Dermis microvascular lymphatic vessel endothelial cell (primary cell): ENCODE data around the gene HOXB9. TPM values are rescaled to one million over a fixed set of nuclear protein-coding genes. Genes with fewer than 3 reads are reported as not detected.

Experiments used
- DNase-seq, 2 donors: peaks; one replicate each; pipeline versions ENCODE4 v3.0.0 to v3.0.0-alpha.2; 2010; ENCODE audit warnings: low read depth in 2 of 2
- total RNA-seq: library from RNA; depleted of rRNA; stranded (reverse); fragments of >200 nt; gene quantifications from 2 replicates; pipeline ENCODE4 v1.2.1, GENCODE V29; 2014

The HOXB9 gene
- total RNA-seq, 1 donor from 2014 or later: 0.13 TPM

DNA sequence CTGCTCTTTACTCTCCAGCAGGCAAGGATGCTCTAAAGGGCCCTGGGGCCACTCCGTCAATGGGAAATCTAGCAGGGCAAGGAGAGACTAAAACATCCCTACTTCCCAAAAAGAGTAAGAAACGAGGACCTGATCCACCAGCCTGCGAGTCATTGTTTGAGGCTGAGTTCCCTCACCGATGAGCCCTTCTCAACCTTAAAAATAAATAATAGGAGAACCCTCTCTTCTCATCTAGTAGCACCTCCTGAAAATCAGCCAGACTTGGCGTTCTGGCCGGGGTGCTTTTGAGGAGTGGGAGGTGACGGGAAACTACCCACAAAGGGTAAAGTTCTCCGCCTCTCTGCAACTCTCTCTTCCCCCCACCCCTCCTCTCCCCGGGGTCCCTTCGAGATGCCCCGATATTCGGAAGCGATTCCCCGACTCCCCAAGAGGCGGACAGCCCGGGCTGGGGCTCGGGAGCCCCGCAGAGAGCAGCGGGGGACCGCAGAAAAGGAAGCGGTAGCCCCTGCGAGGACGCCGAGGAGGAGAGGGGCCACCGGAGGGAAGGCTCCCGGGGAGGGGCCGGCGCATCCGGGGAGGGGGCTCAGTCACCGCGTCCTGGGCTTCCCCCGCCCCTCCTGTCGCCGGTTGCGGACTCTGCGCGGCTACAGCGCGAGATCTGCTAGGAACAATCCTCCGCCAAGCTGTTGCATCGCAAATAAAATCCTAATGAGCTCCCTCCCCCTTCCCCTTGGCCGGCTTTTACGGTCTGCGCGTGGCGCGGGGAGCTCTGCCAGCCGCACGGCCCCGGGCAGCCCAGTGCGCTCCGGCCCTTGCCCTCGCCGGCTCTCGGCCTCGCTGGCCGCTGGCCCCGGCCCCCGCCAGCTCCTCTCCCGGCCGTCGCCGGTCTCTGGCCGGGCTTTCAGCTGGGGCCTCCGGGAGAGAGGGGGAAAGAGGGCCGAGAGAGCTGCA lies 1.3 kb downstream of the HOXB9 start:
- peak in 1 of 2 donors; percentile 32 for DNase-seq

GRCh38 chr17:48624118-48624517 lies 2.0 kb downstream of the HOXB9 start:
- DNase-seq: no peak

DNA sequence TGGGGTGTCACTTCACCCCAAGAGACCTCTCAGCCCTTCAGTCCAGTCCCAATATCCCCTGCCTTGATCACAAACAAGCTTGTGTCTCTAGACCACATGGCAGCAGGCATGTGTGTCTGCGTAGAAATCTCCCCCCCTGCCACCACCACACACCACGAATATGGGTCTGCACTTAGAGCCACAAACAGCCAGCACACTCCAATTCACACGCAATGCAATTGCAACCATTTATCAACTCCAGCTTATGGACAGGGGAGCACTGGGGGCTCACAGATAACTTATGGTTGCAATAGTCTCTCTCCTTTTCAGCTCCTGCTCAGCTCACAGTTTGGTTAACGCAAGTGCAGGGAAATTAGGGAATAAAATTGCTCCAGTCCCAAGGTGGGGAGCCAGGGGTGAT lies 2.6 kb downstream of the HOXB9 start:
- DNase-seq: no peak

DNA sequence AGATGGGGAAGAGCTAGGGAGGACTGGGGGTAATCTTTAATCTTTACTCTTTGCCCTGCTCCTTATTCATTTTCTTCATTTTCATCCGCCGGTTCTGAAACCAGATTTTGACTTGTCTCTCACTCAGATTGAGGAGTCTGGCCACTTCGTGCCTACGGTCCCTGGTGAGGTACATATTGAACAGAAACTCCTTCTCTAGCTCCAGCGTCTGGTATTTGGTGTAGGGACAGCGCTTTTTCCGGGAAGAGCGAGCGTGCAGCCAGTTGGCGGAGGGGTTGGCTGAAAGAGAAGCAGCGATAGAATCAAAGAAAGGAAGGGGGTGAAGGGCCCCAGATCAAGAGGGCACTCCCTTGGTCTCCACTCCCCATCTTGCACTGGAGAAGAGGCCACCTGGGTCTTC lies 3.3 kb downstream of the HOXB9 start:
- DNase-seq: no peak

GRCh38 chr17:48621410-48622392 lies 4.5 kb downstream of the HOXB9 start:
- no peak for DNase-seq

- no peak for DNase-seq
Measured at GRCh38 chr17:48620461-48621139, 5.6 kb downstream of the HOXB9 start.

DNA sequence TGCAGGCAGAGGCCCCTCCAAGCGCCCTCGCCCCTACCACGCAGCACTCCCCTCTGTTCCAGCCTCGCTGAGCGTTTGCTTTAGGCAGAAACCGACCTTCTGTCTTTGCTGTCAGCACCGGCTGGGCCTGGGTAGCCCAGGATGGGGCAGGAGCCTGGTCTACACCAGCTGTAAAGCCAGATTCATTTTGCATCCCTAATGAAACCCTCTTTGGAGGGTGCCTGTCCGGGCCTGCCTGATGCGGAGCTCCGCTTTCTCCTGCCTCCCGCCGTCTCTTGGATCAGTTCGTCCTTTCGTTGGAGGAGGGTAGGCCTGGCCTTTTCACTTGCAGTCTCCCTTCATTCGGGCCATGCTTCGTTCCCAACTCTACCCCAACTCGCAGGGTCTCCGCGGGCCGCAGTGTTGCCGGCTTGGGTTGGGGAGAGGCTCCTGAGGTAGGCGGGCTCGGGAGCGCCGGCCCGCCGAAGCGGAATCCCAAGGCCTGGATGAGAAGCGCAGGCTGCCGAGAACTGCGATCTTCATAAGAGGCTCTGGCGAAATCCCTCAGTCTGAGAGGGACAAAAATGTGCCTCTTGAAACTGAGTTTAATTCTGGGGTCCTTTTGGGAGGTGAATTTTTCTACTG lies 6.2 kb downstream of the HOXB9 start:
- no peak for DNase-seq

- peak; percentile 65 to 86 for DNase-seq
Measured at GRCh38 chr17:48618256-48618896, 7.8 kb downstream of the HOXB9 start.

DNA sequence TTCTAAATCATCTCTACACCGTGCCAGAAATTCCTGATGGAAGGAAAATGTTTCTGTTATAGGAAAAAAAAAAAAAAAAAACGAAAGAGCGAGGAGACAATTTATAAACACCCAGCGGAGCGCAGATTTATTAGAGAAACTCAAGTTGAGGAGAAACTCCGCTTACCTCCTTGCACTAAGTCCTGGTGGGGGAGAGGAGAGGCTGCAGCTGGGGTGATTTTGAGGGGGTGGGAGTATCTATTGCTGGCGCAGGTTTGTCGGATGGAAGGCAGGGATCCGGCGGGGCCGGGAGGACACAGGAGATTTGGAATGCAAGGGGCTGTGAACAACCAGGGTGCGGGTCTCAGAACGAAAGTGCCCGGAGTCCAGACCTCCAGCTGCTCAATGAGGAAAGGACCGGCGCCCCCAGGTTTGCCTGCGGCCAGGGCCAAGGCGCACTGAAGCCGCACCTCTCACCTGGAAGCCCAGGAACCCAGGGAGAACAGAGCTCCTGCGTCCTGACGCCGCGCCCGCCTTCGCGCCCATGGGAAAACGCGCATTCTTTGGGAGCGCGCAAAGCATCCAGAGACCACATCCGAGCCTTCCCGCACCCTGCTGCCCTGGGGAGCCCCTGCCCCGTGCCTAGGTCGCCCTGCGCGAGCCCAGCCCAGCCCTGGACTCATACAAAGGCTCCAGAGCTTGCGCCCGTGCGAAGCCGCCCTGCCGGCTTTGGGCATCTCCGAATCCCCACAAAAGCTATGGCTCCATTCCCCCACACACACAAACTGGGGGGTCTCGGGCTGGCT lies 8.5 kb downstream of the HOXB9 start:
- DNase-seq: no peak

GRCh38 chr17:48616717-48617470 lies 9.3 kb downstream of the HOXB9 start:
- DNase-seq: no peak

GRCh38 chr17:48615963-48616716 lies 10.0 kb downstream of the HOXB9 start:
- no peak for DNase-seq

GRCh38 chr17:48615047-48615962 lies 10.9 kb downstream of the HOXB9 start, which contains the start of gene HOXB8:
TSS of gene HOXB8 (minus strand) at chr17:48615292. CDS start at chr17:48614704, 588 bp downstream.
- no peak for DNase-seq

- peak in 1 of 2 donors; percentile 58 for DNase-seq
Measured at GRCh38 chr17:48613862-48614694, 12.1 kb downstream of the HOXB9 start.

DNA sequence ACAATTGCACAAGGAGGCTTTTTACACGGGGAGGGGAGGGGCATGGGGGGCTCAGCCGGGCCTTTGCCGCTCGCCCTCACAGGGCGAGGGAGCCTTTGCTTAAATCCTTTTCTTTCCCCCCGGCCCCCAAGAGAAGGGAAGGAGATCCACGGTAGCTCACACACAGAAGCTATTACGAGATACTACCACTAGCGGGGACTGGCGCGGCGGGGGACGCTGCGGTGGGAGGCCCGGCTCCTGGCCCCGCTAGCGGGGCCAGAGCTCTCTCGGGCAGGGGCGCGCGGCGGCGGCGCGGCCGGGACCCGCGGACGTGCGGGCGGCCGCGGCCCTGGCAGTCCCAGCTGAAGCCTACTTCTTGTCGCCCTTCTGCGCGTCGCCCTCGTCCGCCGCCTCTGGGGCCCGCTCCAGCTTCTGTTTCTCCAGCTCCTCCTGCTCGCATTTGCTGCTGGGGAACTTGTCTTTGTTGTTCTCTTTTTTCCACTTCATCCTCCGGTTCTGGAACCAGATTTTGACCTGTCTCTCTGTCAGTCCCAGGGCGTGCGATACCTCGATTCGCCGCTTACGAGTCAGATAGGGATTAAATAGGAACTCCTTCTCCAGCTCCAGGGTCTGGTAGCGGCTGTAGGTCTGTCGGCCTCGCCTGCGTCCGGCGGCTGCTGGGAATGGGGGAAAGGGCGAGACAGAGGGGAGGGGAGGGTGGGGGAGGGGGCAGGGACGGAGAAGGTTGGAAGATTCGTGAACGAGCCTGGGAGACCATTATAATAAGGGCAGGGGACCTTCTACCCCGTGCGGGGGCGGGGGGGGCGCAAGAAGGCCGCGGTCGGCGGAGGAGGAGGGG lies 13.1 kb downstream of the HOXB9 start:
- DNase-seq: peak in 1 of 2 donors; percentile 72

DNA sequence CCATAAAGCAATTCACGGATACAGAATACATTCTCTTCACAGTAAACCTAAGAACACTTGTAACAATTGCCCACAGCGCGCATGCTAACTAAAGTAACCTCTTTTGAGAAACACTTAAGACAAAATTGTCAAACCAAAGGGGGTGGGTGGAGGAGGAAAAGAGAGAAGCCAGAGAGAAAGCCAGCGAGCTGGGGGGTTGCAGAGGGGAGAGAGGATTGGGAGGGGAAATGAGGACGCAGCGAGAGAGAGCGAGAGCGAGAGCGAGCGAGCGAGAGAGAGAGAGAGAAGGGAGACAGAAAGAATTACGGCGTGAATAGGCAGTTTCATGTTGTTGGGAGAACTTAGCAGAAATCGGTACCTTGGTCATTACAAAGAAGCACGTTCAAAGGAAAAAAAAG lies 13.7 kb downstream of the HOXB9 start:
- peak in 1 of 2 donors; percentile 52 for DNase-seq
